K562 (cell line): ENCODE measurements around the gene MRPL52. TPM values are rescaled to one million over a fixed set of nuclear protein-coding genes. Genes with fewer than 3 reads are reported as not detected.

ENCODE experiments used
- ATAC-seq: fragments of 200-7000 bp; cut with Tn5 transposase; 3 replicates; pipeline ENCODE4 v1.9.1; 2020; ENCODE audit warnings: moderate library complexity
- BruUV-seq: library from RNA; stranded (reverse); fragments of 400-500 nt; replicated peaks from 2 replicates; lab custom pipeline; 2021; lab: Mats Ljungman, UMichigan
- CTCF ChIA-PET: fragments of 300-600 bp; formaldehyde crosslinking; extraction: SDS; loops from one replicate; lab custom pipeline; 2021; ENCODE audit warnings: low intra/inter-chr PET ratio; lab: Yijun Ruan, JAX
- POLR2A ChIA-PET: fragments of 300-600, 350-650 bp; sonication (Branson Sonifier 250); formaldehyde crosslinking; extraction: SDS; loops from one replicate; lab custom pipeline; 2021; ENCODE audit warnings: antibody characterized with exemption, inconsistent platforms; lab: Yijun Ruan, JAX
- DNase-seq, 4 experiments: peaks; one replicate each; pipeline versions ENCODE4 v3.0.0 to v3.0.0-alpha.2; 2011 to 2018; ENCODE audit warnings: low spot score in 3 of 4, mixed read lengths in 3 of 4; ENCODE audit errors: extremely low read depth in 1 of 4
- FAIRE-seq: peaks from 2 replicates; lab custom pipeline; 2011; peaks lifted over from hg19 to GRCh38; lab: Jason Lieb, UNC
- H2AFZ ChIP-seq: 2 replicates; pipeline ENCODE4 v1.6.0; 2011; ENCODE audit warnings: low read depth, low read length, control low read depth, inconsistent platforms
- H3K27ac ChIP-seq: fragments of 200-600 bp; 3 replicates; pipeline ENCODE4 v1.8.0; 2011; ENCODE audit warnings: low read depth, mild to moderate bottlenecking, control low read depth, inconsistent platforms, low read length, moderate library complexity, mixed read lengths; ENCODE audit errors: extremely low read depth
- H3K27me3 ChIP-seq, 2 experiments: fragments of 300-600 bp in 1 of 2; 2 replicates in 1 of 2; 3 replicates in 1 of 2; pipeline versions ENCODE4 v1.6.0 to v1.8.0; 2011; ENCODE audit warnings: inconsistent platforms in 2 of 2, low read length in 2 of 2, mild to moderate bottlenecking in 1 of 2, mixed read lengths in 1 of 2, moderate library complexity in 1 of 2; ENCODE audit not compliant: control insufficient read depth in 2 of 2, insufficient read depth in 2 of 2
- H3K36me3 ChIP-seq: fragments of 300-600 bp; 3 replicates; pipeline ENCODE4 v1.8.0; 2011; ENCODE audit warnings: mild to moderate bottlenecking, low read length, inconsistent platforms; ENCODE audit not compliant: control insufficient read depth, insufficient read depth
- H3K4me1 ChIP-seq, 2 experiments: fragments of 200-600 bp in 1 of 2; replicated peaks in 1 of 2; 2 replicates in 1 of 2; 3 replicates in 1 of 2; pipeline versions ENCODE4 v1.5.1 to v1.8.0; 2011; ENCODE audit warnings: inconsistent platforms in 2 of 2, low read length in 2 of 2, mild to moderate bottlenecking in 1 of 2, mixed read lengths in 1 of 2, moderate library complexity in 1 of 2; ENCODE audit not compliant: control insufficient read depth in 2 of 2, insufficient read depth in 2 of 2
- H3K4me2 ChIP-seq: 2 replicates; pipeline ENCODE4 v1.6.1; 2011; ENCODE audit warnings: low read length, control low read depth, inconsistent platforms, mixed read lengths; ENCODE audit not compliant: insufficient read depth
- H3K4me3 ChIP-seq: fragments of 200-600 bp; sonication (generic), shearing (Covaris generic); 2 replicates; pipeline ENCODE4 v1.5.1; 2016; ENCODE audit warnings: control low read depth, inconsistent platforms
- H3K79me2 ChIP-seq: fragments of 200-600 bp; 3 replicates; pipeline ENCODE4 v1.8.0; 2011; ENCODE audit warnings: low read length, inconsistent platforms; ENCODE audit not compliant: control insufficient read depth, insufficient read depth
- H3K9ac ChIP-seq, 2 experiments: 2 replicates each; pipeline versions ENCODE4 v1.6.0 to v1.6.1; 2011; ENCODE audit warnings: low read depth in 2 of 2, low read length in 2 of 2, control low read depth in 1 of 2, inconsistent platforms in 1 of 2, mild to moderate bottlenecking in 1 of 2, mixed read lengths in 1 of 2; ENCODE audit not compliant: insufficient read depth in 1 of 2
- H3K9me1 ChIP-seq: one replicate; pipeline ENCODE4 v1.6.0; 2011; ENCODE audit warnings: inconsistent platforms, mild to moderate bottlenecking, low read length, moderate library complexity; ENCODE audit not compliant: control insufficient read depth, insufficient read depth
- H3K9me3 ChIP-seq: replicated peaks from 2 replicates; pipeline ENCODE4 v1.5.1; 2011; ENCODE audit warnings: low read depth, low read length, inconsistent platforms; ENCODE audit not compliant: control insufficient read depth, insufficient read depth
- H4K20me1 ChIP-seq: replicated peaks from 2 replicates; pipeline ENCODE4 v1.6.1; 2011; ENCODE audit warnings: low read length, inconsistent platforms, mixed read lengths; ENCODE audit not compliant: control insufficient read depth, insufficient read depth
- ARNT ChIP-seq, 2 experiments: fragments of 450-650 bp; IDR thresholded peaks; 2 replicates each; pipeline ENCODE4 v1.6.1; 2016; ENCODE audit warnings: mild to moderate bottlenecking in 1 of 2
- CREM ChIP-seq: IDR thresholded peaks from 2 replicates; pipeline ENCODE4 v1.6.1; 2014; ENCODE audit warnings: antibody characterized with exemption, low read depth
- HLTF ChIP-seq: fragments of 450-650 bp; IDR thresholded peaks from 2 replicates; pipeline ENCODE4 v1.6.1; 2016
- NFRKB ChIP-seq: fragments of 450-650 bp; IDR thresholded peaks from 2 replicates; pipeline ENCODE4 v1.6.1; 2016; ENCODE audit warnings: low read depth
- NR2F6 ChIP-seq: fragments of 450-650 bp; formaldehyde crosslinking; IDR thresholded peaks from 2 replicates; pipeline ENCODE4 v1.4.0; 2020; ENCODE audit warnings: mild to moderate bottlenecking
- POLR2B ChIP-seq: fragments of 450-650 bp; IDR thresholded peaks from 2 replicates; pipeline ENCODE4 v1.6.1; 2018; ENCODE audit warnings: low read depth; ENCODE audit not compliant: partially characterized antibody
- ZFX ChIP-seq: sonication (generic); formaldehyde crosslinking; IDR thresholded peaks from 2 replicates; pipeline ENCODE4 v1.8.0; 2022; ENCODE audit warnings: mild to moderate bottlenecking, missing genetic modification reagents, moderate library complexity
- ZSCAN29 ChIP-seq: fragments of 450-650 bp; IDR thresholded peaks from 2 replicates; pipeline ENCODE4 v1.6.1; 2017
- WGBS: fragments of 100-300 bp; shearing (Covaris generic); methylation state at CpG from one replicate; pipeline ENCODE4 v1.1.6; 2016; ENCODE audit warnings: low coverage, mixed read lengths; ENCODE audit not compliant: insufficient coverage; ENCODE audit errors: missing lambda C conversion rate; 5-methylcytosine and 5-hydroxymethylcytosine counted together
- in situ Hi-C: fragments of 300-500 bp; cut with MboI; formaldehyde crosslinking; loops from 4 replicates; pipeline ENCODE4 v1.15.0; 2018; ENCODE audit warnings: inconsistent platforms, mixed read lengths
- intact Hi-C: fragments of 100-400 bp; cut with micrococcal nuclease; formaldehyde crosslinking; loops from 2 replicates; pipeline ENCODE4 v1.14.2; 2022
- polyA plus RNA-seq, 8 experiments: library from polyadenylated mRNA; depleted of rRNA in 4 of 8; stranded (reverse) in 5 of 8; unstranded in 3 of 8; fragments of >200 nt; fragmentation: Nextera tagmentation in 2 of 8; fragmentation: Illumina TruSeq in 1 of 8; extraction: Ambion mirVana in 2 of 8; extraction: Trizol in 1 of 8; gene quantifications; 2 replicates each; pipeline versions ENCODE4 v1.2.1 to v1.2.3, GENCODE V29; 2011 to 2014; ENCODE audit warnings: inconsistent platforms in 1 of 8, missing spikeins in 1 of 8
- total RNA-seq, 7 experiments: library from RNA; depleted of rRNA in 6 of 7; stranded (reverse); fragments of >200 nt in 6 of 7; fragmentation: Illumina TruSeq in 2 of 7; extraction: Trizol in 2 of 7; gene quantifications; 2 replicates each; pipeline versions ENCODE4 v1.2.1 to v1.2.3, GENCODE V29; 2011 to 2021; ENCODE audit warnings: low replicate concordance in 1 of 7
- TF ChIP-seq, protein P1 (sequence below): fragments of 250-450 bp; sonication (Bioruptor Pico); IDR thresholded peaks from 2 replicates; pipeline ENCODE4 v1.5.0; 2021
- TF ChIP-seq, protein P2 (sequence below): fragments of 200-800 bp; sonication (Bioruptor generic); IDR thresholded peaks from 2 replicates; pipeline ENCODE4 v1.6.1; 2017; ENCODE audit warnings: missing genetic modification characterization, missing compliant biosample characterization
- TF ChIP-seq, protein P3 (sequence below), 2 experiments: fragments of 450-650 bp in 1 of 2; sonication (generic) in 1 of 2; formaldehyde crosslinking in 1 of 2; IDR thresholded peaks in 1 of 2; conservative IDR thresholded peaks in 1 of 2; 2 replicates each; pipeline versions ENCODE4 v1.6.1 to v1.8.1; 2016 to 2023; ENCODE audit warnings: mild to moderate bottlenecking in 2 of 2, moderate library complexity in 2 of 2, inconsistent platforms in 1 of 2, missing genetic modification reagents in 1 of 2
- TF ChIP-seq, protein P4 (sequence below), 3 experiments: IDR thresholded peaks in 2 of 3; conservative IDR thresholded peaks in 1 of 3; 2 replicates each; pipeline ENCODE4 v1.5.1; 2011 to 2012; ENCODE audit warnings: low read length in 3 of 3, mild to moderate bottlenecking in 3 of 3, control low read depth in 2 of 3, improper control_type of control experiment in 1 of 3, inconsistent platforms in 1 of 3, low read depth in 1 of 3, mixed read lengths in 1 of 3, moderate library complexity in 1 of 3; ENCODE audit not compliant: insufficient read depth in 2 of 3
- TF ChIP-seq, protein P5 (sequence below): fragments of 450-650 bp; formaldehyde crosslinking; IDR thresholded peaks from 2 replicates; pipeline ENCODE4 v1.4.0; 2020; ENCODE audit warnings: mild to moderate bottlenecking, moderate library complexity

MRPL52 gene
- total and polyA plus RNA-seq, 9 of the 15 experiments (the other 6 are each of a cell fraction or from before 2014, with no cell fraction given), result 56.5 to 213 (median 168) TPM

DNA sequence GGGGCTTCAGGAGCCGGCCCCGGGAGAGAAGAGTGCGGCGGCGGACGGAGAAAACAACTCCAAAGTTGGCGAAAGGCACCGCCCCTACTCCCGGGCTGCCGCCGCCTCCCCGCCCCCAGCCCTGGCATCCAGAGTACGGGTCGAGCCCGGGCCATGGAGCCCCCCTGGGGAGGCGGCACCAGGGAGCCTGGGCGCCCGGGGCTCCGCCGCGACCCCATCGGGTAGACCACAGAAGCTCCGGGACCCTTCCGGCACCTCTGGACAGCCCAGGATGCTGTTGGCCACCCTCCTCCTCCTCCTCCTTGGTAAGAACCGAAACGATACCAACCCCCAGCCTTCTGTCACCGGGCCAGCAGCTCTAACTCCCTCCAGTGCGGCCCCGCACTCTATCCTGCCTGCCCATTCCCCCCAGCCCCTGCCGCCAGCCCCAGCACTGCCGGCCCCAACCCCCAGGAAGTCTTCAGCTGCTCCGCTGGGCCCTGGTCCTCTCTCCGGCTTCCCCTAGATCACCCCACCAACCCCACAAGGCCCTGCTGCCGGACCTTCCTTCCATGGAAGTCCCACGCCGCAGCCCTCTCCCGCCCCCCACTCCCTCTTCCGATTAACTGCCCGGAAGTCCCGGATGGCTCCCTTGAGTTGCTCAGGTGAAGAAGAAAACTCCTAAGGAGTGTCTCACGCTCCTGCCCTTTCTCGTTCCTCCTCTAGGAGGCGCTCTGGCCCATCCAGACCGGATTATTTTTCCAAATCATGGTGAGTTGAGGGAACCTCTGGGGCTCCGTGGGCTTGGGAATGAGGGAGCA is 42.5 kb downstream of the MRPL52 start:
- WGBS, result under 1% methylated on average over 30 of the region's 45 CpGs
- POLR2A ChIA-PET, result interaction anchor here (0.5 to 5.1 kb wide), 12 partner anchors 10 to 184 kb away, joined by 3 to 60 read pairs (median 4); partner anchors contain the start of genes HAUS4, PRMT5, RBM23 and REM2
- peaks cover 15% of the 10 kb centered on the region for H3K79me2 ChIP-seq
- H3K36me3 ChIP-seq, result peaks cover 34% of the 10 kb centered on the region; the same call in 2 of the 3 replicates
- H2AFZ ChIP-seq, result peak overlapping the region; percentile 97
- no peaks in the 10 kb centered on the region for H4K20me1 ChIP-seq
- in situ Hi-C loops (no loop called here), intact Hi-C loops (loop anchor here (1.0 to 5.0 kb wide), 5 partner anchors 28 to 114 kb away; partner anchors contain the start of genes PRMT5 and RBM23)
- peak; percentile 97 for FAIRE-seq
- H3K4me1 ChIP-seq, result peaks cover 12 to 36% of the 10 kb centered on the region in 2 experiments
- ATAC-seq, result peak; percentile 71
- H3K27ac ChIP-seq, result peak overlapping the region; percentile 98
- no TSS peak for BruUV-seq
- H3K4me3 ChIP-seq, result peak overlapping the region; percentile 87
- no peaks in the 10 kb centered on the region for H3K9me3 ChIP-seq
- CTCF ChIA-PET, result interaction anchor here (0.6 to 2.2 kb wide), 4 partner anchors 26 to 314 kb away, joined by 3 to 18 read pairs (median 4); no protein-coding TSS in a partner anchor
- H3K9me1 ChIP-seq, result no peaks in the 10 kb centered on the region
- peak overlapping the region; percentile 87 to 91 for H3K9ac ChIP-seq
- DNase-seq, result peak; percentile 79 to 93 (median 83)
- peak overlapping the region; percentile 95 for H3K4me2 ChIP-seq
- H3K27me3 ChIP-seq, result no peaks in the 10 kb centered on the region
- TF ChIP-seq NFRKB, result no peak
- TF ChIP-seq, protein P1, sequence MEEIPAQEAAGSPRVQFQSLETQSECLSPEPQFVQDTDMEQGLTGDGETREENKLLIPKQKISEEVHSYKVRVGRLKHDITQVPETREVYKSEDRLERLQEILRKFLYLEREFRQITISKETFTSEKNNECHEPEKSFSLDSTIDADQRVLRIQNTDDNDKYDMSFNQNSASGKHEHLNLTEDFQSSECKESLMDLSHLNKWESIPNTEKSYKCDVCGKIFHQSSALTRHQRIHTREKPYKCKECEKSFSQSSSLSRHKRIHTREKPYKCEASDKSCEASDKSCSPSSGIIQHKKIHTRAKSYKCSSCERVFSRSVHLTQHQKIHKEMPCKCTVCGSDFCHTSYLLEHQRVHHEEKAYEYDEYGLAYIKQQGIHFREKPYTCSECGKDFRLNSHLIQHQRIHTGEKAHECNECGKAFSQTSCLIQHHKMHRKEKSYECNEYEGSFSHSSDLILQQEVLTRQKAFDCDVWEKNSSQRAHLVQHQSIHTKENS, result no peak
- peak in 1 of 2 experiments; percentile 70; a peak in 1 of 4 replicates for TF ChIP-seq ARNT (IDR thresholded peaks at IDR 0.05)
- peak; percentile 57; the same call in 1 of the 2 replicates for TF ChIP-seq ZSCAN29
- no peak for TF ChIP-seq NR2F6 (CRISPR knock-in tag)
- TF ChIP-seq HLTF, result no peak
- peak; percentile 34; the same call in 1 of the 2 replicates for TF ChIP-seq CREM
- peak; percentile 11; the same call in 1 of the 2 replicates for TF ChIP-seq ZFX
- TF ChIP-seq, protein P2, sequence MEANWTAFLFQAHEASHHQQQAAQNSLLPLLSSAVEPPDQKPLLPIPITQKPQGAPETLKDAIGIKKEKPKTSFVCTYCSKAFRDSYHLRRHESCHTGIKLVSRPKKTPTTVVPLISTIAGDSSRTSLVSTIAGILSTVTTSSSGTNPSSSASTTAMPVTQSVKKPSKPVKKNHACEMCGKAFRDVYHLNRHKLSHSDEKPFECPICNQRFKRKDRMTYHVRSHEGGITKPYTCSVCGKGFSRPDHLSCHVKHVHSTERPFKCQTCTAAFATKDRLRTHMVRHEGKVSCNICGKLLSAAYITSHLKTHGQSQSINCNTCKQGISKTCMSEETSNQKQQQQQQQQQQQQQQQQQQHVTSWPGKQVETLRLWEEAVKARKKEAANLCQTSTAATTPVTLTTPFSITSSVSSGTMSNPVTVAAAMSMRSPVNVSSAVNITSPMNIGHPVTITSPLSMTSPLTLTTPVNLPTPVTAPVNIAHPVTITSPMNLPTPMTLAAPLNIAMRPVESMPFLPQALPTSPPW (CRISPR knock-in tag), result peak; percentile 5; the same call in 1 of the 2 replicates
- TF ChIP-seq, protein P3, sequence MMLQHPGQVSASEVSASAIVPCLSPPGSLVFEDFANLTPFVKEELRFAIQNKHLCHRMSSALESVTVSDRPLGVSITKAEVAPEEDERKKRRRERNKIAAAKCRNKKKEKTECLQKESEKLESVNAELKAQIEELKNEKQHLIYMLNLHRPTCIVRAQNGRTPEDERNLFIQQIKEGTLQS (IDR thresholded peaks at IDR 0.05), result no peak
- TF ChIP-seq, protein P3 (CRISPR knock-in tag; conservative IDR thresholded peaks at IDR 0.05), result peak; percentile 30; the same call in 1 of the 2 replicates
- TF ChIP-seq, protein P4, sequence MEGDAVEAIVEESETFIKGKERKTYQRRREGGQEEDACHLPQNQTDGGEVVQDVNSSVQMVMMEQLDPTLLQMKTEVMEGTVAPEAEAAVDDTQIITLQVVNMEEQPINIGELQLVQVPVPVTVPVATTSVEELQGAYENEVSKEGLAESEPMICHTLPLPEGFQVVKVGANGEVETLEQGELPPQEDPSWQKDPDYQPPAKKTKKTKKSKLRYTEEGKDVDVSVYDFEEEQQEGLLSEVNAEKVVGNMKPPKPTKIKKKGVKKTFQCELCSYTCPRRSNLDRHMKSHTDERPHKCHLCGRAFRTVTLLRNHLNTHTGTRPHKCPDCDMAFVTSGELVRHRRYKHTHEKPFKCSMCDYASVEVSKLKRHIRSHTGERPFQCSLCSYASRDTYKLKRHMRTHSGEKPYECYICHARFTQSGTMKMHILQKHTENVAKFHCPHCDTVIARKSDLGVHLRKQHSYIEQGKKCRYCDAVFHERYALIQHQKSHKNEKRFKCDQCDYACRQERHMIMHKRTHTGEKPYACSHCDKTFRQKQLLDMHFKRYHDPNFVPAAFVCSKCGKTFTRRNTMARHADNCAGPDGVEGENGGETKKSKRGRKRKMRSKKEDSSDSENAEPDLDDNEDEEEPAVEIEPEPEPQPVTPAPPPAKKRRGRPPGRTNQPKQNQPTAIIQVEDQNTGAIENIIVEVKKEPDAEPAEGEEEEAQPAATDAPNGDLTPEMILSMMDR (IDR thresholded peaks at IDR 0.05 in 2 of 3, conservative IDR thresholded peaks at IDR 0.05 in 1 of 3; ENCODE audit: insufficient read depth in 2 of 3, low read depth in 1 of 3, low read length in 3 of 3), result peak; percentile 86 to 98 (median 96)
- TF ChIP-seq, protein P5, sequence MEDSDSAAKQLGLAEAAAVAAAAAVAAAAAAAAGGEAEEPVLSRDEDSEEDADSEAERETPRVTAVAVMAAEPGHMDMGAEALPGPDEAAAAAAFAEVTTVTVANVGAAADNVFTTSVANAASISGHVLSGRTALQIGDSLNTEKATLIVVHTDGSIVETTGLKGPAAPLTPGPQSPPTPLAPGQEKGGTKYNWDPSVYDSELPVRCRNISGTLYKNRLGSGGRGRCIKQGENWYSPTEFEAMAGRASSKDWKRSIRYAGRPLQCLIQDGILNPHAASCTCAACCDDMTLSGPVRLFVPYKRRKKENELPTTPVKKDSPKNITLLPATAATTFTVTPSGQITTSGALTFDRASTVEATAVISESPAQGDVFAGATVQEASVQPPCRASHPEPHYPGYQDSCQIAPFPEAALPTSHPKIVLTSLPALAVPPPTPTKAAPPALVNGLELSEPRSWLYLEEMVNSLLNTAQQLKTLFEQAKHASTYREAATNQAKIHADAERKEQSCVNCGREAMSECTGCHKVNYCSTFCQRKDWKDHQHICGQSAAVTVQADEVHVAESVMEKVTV, result peak; percentile 58
- TF ChIP-seq POLR2B, result peak; percentile 33
